H9 (cell line): ENCODE results near the gene GPATCH1. TPM values are rescaled to one million over a fixed set of nuclear protein-coding genes. Genes with fewer than 3 reads are reported as not detected.
A peak's percentile ranks its signal among the peaks of the same experiment; 100 is the strongest.

Source experiments
- DNase-seq: peaks from one replicate; pipeline ENCODE4 v3.0.0-alpha.2; 2017
- H2AFZ ChIP-seq: one replicate; pipeline ENCODE4 v1.6.1; 2013; ENCODE audit warnings: mild to moderate bottlenecking, low read length, control low read depth, moderate library complexity
- H2AK5ac ChIP-seq: 2 replicates; pipeline ENCODE4 v1.6.1; 2013; ENCODE audit warnings: low read length, control low read depth, mixed read lengths; ENCODE audit not compliant: insufficient read length
- H2BK120ac ChIP-seq: one replicate; pipeline ENCODE4 v1.6.1; 2013; ENCODE audit warnings: low read depth, mild to moderate bottlenecking, low read length, control low read depth, inconsistent platforms; ENCODE audit not compliant: poor library complexity, severe bottlenecking
- H2BK12ac ChIP-seq: 2 replicates; pipeline ENCODE4 v1.6.1; 2013; ENCODE audit warnings: low read length, control low read depth, mixed read lengths, low read depth; ENCODE audit not compliant: insufficient read length
- H2BK15ac ChIP-seq: 2 replicates; pipeline ENCODE4 v1.6.1; 2013; ENCODE audit warnings: low read depth, low read length, control low read depth
- H2BK20ac ChIP-seq: one replicate; pipeline ENCODE4 v1.6.1; 2013; ENCODE audit warnings: low read depth, mild to moderate bottlenecking, low read length, control low read depth, inconsistent platforms; ENCODE audit not compliant: poor library complexity, severe bottlenecking
- H2BK5ac ChIP-seq: 2 replicates; pipeline ENCODE4 v1.6.1; 2013; ENCODE audit warnings: low read length, control low read depth, mixed read lengths; ENCODE audit not compliant: insufficient read length
- H3K14ac ChIP-seq: 2 replicates; pipeline ENCODE4 v1.6.1; 2013; ENCODE audit warnings: low read length, control low read depth; ENCODE audit not compliant: insufficient read depth
- H3K18ac ChIP-seq: 2 replicates; pipeline ENCODE4 v1.6.1; 2013; ENCODE audit warnings: low read depth, mild to moderate bottlenecking, mixed read lengths, low read length, control low read depth; ENCODE audit not compliant: insufficient read length
- H3K23ac ChIP-seq: 2 replicates; pipeline ENCODE4 v1.6.1; 2013; ENCODE audit warnings: low read length, control low read depth, mixed read lengths, low read depth; ENCODE audit not compliant: insufficient read length
- H3K23me2 ChIP-seq: 2 replicates; pipeline ENCODE4 v1.6.1; 2013; ENCODE audit warnings: low read depth, mild to moderate bottlenecking, mixed read lengths, low read length, control low read depth; ENCODE audit not compliant: insufficient read length, poor library complexity, severe bottlenecking
- H3K27ac ChIP-seq: 2 replicates; pipeline ENCODE4 v1.5.1; 2013; ENCODE audit warnings: low read length, control low read depth, mixed read lengths, low read depth; ENCODE audit not compliant: insufficient read length
- H3K27me3 ChIP-seq: 2 replicates; pipeline ENCODE4 v1.6.1; 2013; ENCODE audit warnings: low read length, control low read depth, inconsistent platforms; ENCODE audit not compliant: insufficient read depth
- H3K4ac ChIP-seq: 2 replicates; pipeline ENCODE4 v1.6.1; 2013; ENCODE audit warnings: low read depth, mild to moderate bottlenecking, control low read depth, inconsistent platforms, low read length, moderate library complexity
- H3K4me1 ChIP-seq: 2 replicates; pipeline ENCODE4 v1.6.1; 2013; ENCODE audit warnings: low read length, control low read depth, inconsistent platforms; ENCODE audit not compliant: insufficient read depth
- H3K4me2 ChIP-seq: 2 replicates; pipeline ENCODE4 v1.6.1; 2013; ENCODE audit warnings: low read length, control low read depth, mixed read lengths; ENCODE audit not compliant: insufficient read length, insufficient read depth
- H3K56ac ChIP-seq: 2 replicates; pipeline ENCODE4 v1.6.1; 2013; ENCODE audit warnings: low read depth, mild to moderate bottlenecking, mixed read lengths, low read length, control low read depth; ENCODE audit not compliant: insufficient read length
- H3K79me1 ChIP-seq: 2 replicates; pipeline ENCODE4 v1.6.1; 2013; ENCODE audit warnings: low read depth, mild to moderate bottlenecking, moderate library complexity, low read length, control low read depth, inconsistent platforms; ENCODE audit not compliant: insufficient read depth, poor library complexity, severe bottlenecking
- H3K79me2 ChIP-seq: 2 replicates; pipeline ENCODE4 v1.6.1; 2013; ENCODE audit warnings: low read length, control low read depth, inconsistent platforms; ENCODE audit not compliant: insufficient read depth
- H3K9ac ChIP-seq: 2 replicates; pipeline ENCODE4 v1.6.1; 2013; ENCODE audit warnings: low read length, control low read depth, mixed read lengths; ENCODE audit not compliant: insufficient read length; ENCODE audit errors: extremely low read depth
- H3K9me3 ChIP-seq: one replicate; pipeline ENCODE4 v1.6.1; 2013; ENCODE audit warnings: low read depth, low read length, inconsistent platforms; ENCODE audit not compliant: control insufficient read depth
- H3T11ph ChIP-seq: one replicate; pipeline ENCODE4 v1.6.1; 2013; ENCODE audit warnings: mild to moderate bottlenecking, low read length, control low read depth, inconsistent platforms
- H4K20me1 ChIP-seq: one replicate; pipeline ENCODE4 v1.6.1; 2013; ENCODE audit not compliant: control insufficient read depth, insufficient read length, insufficient read depth
- H4K5ac ChIP-seq: 2 replicates; pipeline ENCODE4 v1.6.1; 2013; ENCODE audit warnings: low read depth, mild to moderate bottlenecking, mixed read lengths, low read length, control low read depth; ENCODE audit not compliant: insufficient read length
- H4K8ac ChIP-seq: replicated peaks from 2 replicates; pipeline ENCODE4 v1.6.1; 2013; ENCODE audit warnings: low read length, control low read depth, mixed read lengths, low read depth; ENCODE audit not compliant: insufficient read length
- H4K91ac ChIP-seq: 2 replicates; pipeline ENCODE4 v1.6.1; 2013; ENCODE audit warnings: low read depth, mild to moderate bottlenecking, moderate library complexity, mixed read lengths, low read length, control low read depth; ENCODE audit not compliant: insufficient read length
- H3K27ac Mint-ChIP-seq, 3 experiments: 2 replicates in 2 of 3; 3 replicates in 1 of 3; pipeline ENCODE4 v1.8.0; 2020 to 2021; ENCODE audit warnings: mixed read lengths in 3 of 3, mild to moderate bottlenecking in 1 of 3, moderate library complexity in 1 of 3
- H3K27me3 Mint-ChIP-seq: 2 replicates; pipeline ENCODE4 v1.8.0; 2021; ENCODE audit warnings: low read depth, mild to moderate bottlenecking, moderate library complexity, mixed read lengths
- H3K36me3 Mint-ChIP-seq, 3 experiments: 2 replicates in 2 of 3; 3 replicates in 1 of 3; pipeline ENCODE4 v1.8.0; 2020 to 2021; ENCODE audit warnings: low read depth in 3 of 3, mixed read lengths in 3 of 3; ENCODE audit not compliant: insufficient read depth in 1 of 3
- H3K4me1 Mint-ChIP-seq, 2 experiments: 2 replicates each; pipeline ENCODE4 v1.8.0; 2020; ENCODE audit warnings: mixed read lengths in 2 of 2
- H3K4me3 Mint-ChIP-seq, 2 experiments: 2 replicates in 1 of 2; 3 replicates in 1 of 2; pipeline ENCODE4 v1.8.0; 2020 to 2021; ENCODE audit warnings: mild to moderate bottlenecking in 2 of 2, mixed read lengths in 2 of 2, moderate library complexity in 1 of 2
- H3K9me3 Mint-ChIP-seq, 2 experiments: 2 replicates in 1 of 2; 3 replicates in 1 of 2; pipeline ENCODE4 v1.8.0; 2020; ENCODE audit warnings: mild to moderate bottlenecking in 2 of 2, mixed read lengths in 2 of 2, moderate library complexity in 1 of 2
- CTCF ChIP-seq: fragments of 200-600 bp; sonication (generic); conservative IDR thresholded peaks from 3 replicates; pipeline ENCODE4 v1.8.0; 2021; ENCODE audit warnings: antibody characterized with exemption, mild to moderate bottlenecking
- WGBS: extraction: QIAGEN DNeasy Blood & Tissue Kit; methylation state at CpG from one replicate; pipeline ENCODE4 v1.1.7; 2013; ENCODE audit warnings: missing lambda C conversion rate, low lambda C conversion rate, mixed read lengths; ENCODE audit not compliant: insufficient read length; ENCODE audit errors: extremely low coverage; 5-methylcytosine and 5-hydroxymethylcytosine counted together
- total RNA-seq: library from RNA; stranded (reverse); gene quantifications from 2 replicates; pipeline ENCODE4 v1.2.1, GENCODE V29; 2021

Gene GPATCH1
- total RNA-seq, 1 experiment from 2014 or later = 11.7 TPM

- H4K91ac ChIP-seq = no peak overlapping the region
- H3K14ac ChIP-seq = no peak overlapping the region
- H3K4me1 ChIP-seq = no peaks in the 10 kb centered on the region; the same call in 1 of the 2 replicates
- WGBS = no CpG with 5 or more reads among the region's 5 CpGs
- H2AFZ ChIP-seq = no peak overlapping the region
- no peak overlapping the region for H3K9ac ChIP-seq
- Mint-ChIP-seq H3K9me3 (no peaks in the 10 kb centered on the region), H3K36me3 (peaks cover 0 to 6% (median 0%) of the 10 kb centered on the region in 3 experiments; a peak in 2 of 7 replicates), H3K4me1 (peaks cover 27 to 30% of the 10 kb centered on the region in 2 experiments), H3K4me3 (no peak overlapping the region), H3K27me3 (peaks cover 3% of the 10 kb centered on the region), H3K27ac (peak overlapping the region in 2 of 3 experiments; percentile 9 to 57; a peak in 3 of 7 replicates)
- no peak overlapping the region for H2BK120ac ChIP-seq
- no peak overlapping the region for H2AK5ac ChIP-seq
- no peak overlapping the region for H4K5ac ChIP-seq
- H4K8ac ChIP-seq = no peak overlapping the region
- TF ChIP-seq CTCF = no peak
- no peaks in the 10 kb centered on the region for H3K9me3 ChIP-seq
- H2BK15ac ChIP-seq = no peak overlapping the region
- no peak for DNase-seq
- H3K79me2 ChIP-seq = peaks cover 13% of the 10 kb centered on the region
- peaks cover 17% of the 10 kb centered on the region for H3K23me2 ChIP-seq
- H3K4ac ChIP-seq = no peak overlapping the region
- no peaks in the 10 kb centered on the region for H4K20me1 ChIP-seq
- no peak overlapping the region for H2BK5ac ChIP-seq
- no peak overlapping the region for H3K23ac ChIP-seq
- H3K56ac ChIP-seq = no peak overlapping the region
- H3K4me2 ChIP-seq = no peak overlapping the region
- H3K27me3 ChIP-seq = no peaks in the 10 kb centered on the region
- H3K27ac ChIP-seq = no peak overlapping the region
- H3T11ph ChIP-seq = no peak overlapping the region
- H2BK12ac ChIP-seq = no peak overlapping the region
- no peak overlapping the region for H3K18ac ChIP-seq
- H2BK20ac ChIP-seq = no peak overlapping the region
- peaks cover 6% of the 10 kb centered on the region for H3K79me1 ChIP-seq
Observed at GRCh38 chr19:33060586-33060985, 20.4 kb upstream of the GPATCH1 start.
